GM10266 (cell line): ENCODE results near the gene C11orf52.

Experiments
- DNase-seq: peaks from one replicate; pipeline ENCODE4 v3.0.0; 2012; ENCODE audit errors: extremely low spot score
- CTCF ChIP-seq: IDR thresholded peaks from 2 replicates; pipeline ENCODE4 v1.5.1; 2012; ENCODE audit warnings: mild to moderate bottlenecking, low read depth; ENCODE audit not compliant: control insufficient read depth, insufficient read depth; ENCODE audit errors: missing control alignments

The C11orf52 gene

GRCh38 chr11:111906680-111907079 lies 12.0 kb upstream of the C11orf52 start:
- no peak for TF ChIP-seq CTCF
- no peak for DNase-seq

GRCh38 chr11:111908639-111909305 lies 9.9 kb upstream of the C11orf52 start:
- no peak for TF ChIP-seq CTCF
- DNase-seq: no peak

- no peak for DNase-seq
- TF ChIP-seq CTCF: no peak
Measured at GRCh38 chr11:111909378-111909777, 9.3 kb upstream of the C11orf52 start.

- no peak for TF ChIP-seq CTCF
- DNase-seq: no peak
Measured at GRCh38 chr11:111910676-111911562, 7.8 kb upstream of the C11orf52 start.

- TF ChIP-seq CTCF: no peak
- no peak for DNase-seq
Measured at GRCh38 chr11:111911563-111912401, 6.9 kb upstream of the C11orf52 start, which contains the start of gene CRYAB. TSS of gene CRYAB (minus strand) at chr11:111911770. CDS start at chr11:111911724, 46 bp downstream.

- no peak for TF ChIP-seq CTCF
- no peak for DNase-seq
Measured at GRCh38 chr11:111912535-111912934, 6.2 kb upstream of the C11orf52 start, which contains the start of gene HSPB2. TSS of gene HSPB2 (plus strand) at chr11:111912734. CDS start at chr11:111912830, 96 bp downstream.
